Measurements from ENCODE around the gene SLITRK1.
A peak's percentile ranks its signal among the peaks of the same experiment; 100 is the strongest.

SLITRK1 gene, protein sequence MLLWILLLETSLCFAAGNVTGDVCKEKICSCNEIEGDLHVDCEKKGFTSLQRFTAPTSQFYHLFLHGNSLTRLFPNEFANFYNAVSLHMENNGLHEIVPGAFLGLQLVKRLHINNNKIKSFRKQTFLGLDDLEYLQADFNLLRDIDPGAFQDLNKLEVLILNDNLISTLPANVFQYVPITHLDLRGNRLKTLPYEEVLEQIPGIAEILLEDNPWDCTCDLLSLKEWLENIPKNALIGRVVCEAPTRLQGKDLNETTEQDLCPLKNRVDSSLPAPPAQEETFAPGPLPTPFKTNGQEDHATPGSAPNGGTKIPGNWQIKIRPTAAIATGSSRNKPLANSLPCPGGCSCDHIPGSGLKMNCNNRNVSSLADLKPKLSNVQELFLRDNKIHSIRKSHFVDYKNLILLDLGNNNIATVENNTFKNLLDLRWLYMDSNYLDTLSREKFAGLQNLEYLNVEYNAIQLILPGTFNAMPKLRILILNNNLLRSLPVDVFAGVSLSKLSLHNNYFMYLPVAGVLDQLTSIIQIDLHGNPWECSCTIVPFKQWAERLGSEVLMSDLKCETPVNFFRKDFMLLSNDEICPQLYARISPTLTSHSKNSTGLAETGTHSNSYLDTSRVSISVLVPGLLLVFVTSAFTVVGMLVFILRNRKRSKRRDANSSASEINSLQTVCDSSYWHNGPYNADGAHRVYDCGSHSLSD

DNA sequence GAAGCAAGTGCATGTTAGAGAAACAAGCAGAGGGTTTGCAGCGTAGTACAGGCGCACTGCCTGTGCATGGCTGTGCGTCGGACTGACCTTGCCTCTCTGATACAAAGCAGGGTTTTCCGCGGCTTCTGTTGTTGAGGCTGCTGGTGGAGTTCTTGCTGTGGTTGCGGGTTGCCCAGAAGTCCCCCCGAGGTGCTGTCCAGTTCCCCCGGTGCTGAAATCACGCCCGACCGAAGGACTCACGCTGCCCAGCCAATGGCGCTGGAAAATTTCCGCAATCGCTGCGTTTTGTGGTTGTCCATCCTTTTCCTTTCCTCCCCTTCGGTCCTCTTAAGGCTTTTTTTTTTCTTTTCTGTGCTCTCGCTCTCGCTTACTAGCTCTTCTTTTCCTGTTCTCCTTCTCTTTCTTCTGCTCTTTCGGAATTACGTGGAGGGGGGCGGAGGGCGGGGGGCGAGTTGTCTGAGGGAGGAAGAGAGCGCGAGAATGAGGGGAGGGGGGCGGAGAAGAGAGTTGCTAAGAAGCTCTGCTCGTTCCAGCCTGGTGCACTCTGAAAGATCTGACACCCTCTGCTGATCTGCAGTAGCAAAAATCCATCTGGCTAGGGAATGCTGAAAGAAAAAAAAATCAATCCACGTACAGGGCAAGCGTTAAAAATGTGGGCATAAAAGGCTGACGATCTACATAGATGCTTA, at the start of gene SLITRK1:
Gene SLITRK1 (minus strand): TSS at position 558 of the 689 bp plus-strand sequence. CDS start 967 bp downstream, outside the sequence.
- Histone ChIP-seq H3K36me3 (ENCODE audit: control insufficient read depth in 2 of 2, insufficient read depth in 2 of 2, low read length in 2 of 2) (no peaks in the 10 kb centered on the region), H3K27me3 (ENCODE audit: control insufficient read depth in 1 of 2, insufficient read depth in 2 of 2, low read length in 2 of 2) (peaks cover 42 to 44% of the 10 kb centered on the region in 2 donors), H3K9ac (ENCODE audit: low read length in 2 of 2) (no peak within 1 kb of the TSS), H3K27ac (ENCODE audit: low read length) (no peak within 1 kb of the TSS), H3K9me3 (ENCODE audit: control insufficient read depth in 2 of 2, low read length in 2 of 2) (no peaks in the 10 kb centered on the region), H3K4me3 (ENCODE audit: low read length in 2 of 2) (peak within 1 kb of the TSS; percentile 37 to 52), H3K4me1 (ENCODE audit: control insufficient read depth, insufficient read depth, low read length) (peaks cover 17% of the 10 kb centered on the region)

DNA sequence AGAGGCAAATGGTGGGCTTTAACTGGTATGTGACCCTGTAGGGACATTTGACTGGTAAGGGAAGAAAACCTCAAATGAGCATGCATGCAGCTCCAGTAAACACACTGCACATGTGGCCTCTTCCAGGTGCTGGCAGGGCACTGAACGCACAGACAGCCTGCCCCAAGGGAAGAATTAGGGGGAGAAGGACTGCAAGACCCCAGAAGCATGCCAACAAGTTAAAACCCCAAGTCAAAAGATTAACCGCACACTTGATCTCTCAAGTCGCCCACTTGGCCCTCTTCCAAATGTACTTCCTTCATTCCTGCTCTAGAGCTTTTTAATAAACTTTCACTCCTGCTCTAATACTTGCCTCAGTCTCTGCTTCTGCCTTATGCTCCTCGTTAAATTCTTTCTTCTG, 46.9 kb upstream of the SLITRK1 start:
- Histone ChIP-seq H3K27ac (ENCODE audit: low read length) (no peak overlapping the region), H3K36me3 (ENCODE audit: control insufficient read depth in 2 of 2, insufficient read depth in 2 of 2, low read length in 2 of 2) (no peaks in the 10 kb centered on the region), H3K4me1 (ENCODE audit: control insufficient read depth, insufficient read depth, low read length) (no peaks in the 10 kb centered on the region), H3K9ac (ENCODE audit: low read length in 2 of 2) (no peak overlapping the region), H3K27me3 (ENCODE audit: control insufficient read depth in 1 of 2, insufficient read depth in 2 of 2, low read length in 2 of 2) (no peaks in the 10 kb centered on the region), H3K4me3 (ENCODE audit: low read length in 2 of 2) (no peak overlapping the region), H3K9me3 (ENCODE audit: control insufficient read depth in 2 of 2, low read length in 2 of 2) (no peaks in the 10 kb centered on the region)

DNA sequence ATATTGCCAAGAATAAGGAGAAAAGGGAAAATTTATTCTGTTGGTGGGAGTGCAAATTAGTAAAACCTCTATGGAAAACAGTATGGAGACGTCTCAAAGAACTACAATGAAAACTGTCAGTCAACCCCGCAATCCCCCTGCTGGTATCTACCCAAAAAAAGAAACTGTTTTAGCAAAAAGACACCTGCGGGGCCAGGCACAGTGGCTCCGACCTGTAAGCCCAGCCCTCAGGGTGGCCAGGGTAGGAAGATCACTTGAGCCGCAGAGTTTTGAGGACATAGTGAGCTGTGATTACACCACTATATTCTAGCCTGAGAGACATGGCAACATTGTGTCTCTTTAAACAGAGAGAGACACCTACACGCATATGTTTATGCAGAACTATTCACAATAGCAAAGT, 37.5 kb upstream of the SLITRK1 start:
- H3K27ac ChIP-seq (ENCODE audit: low read length): no peak overlapping the region
- no peak overlapping the region for H3K4me3 ChIP-seq (ENCODE audit: low read length in 2 of 2)
- no peaks in the 10 kb centered on the region for H3K36me3 ChIP-seq (ENCODE audit: control insufficient read depth in 2 of 2, insufficient read depth in 2 of 2, low read length in 2 of 2)
- no peak overlapping the region for H3K9ac ChIP-seq (ENCODE audit: low read length in 2 of 2)
- no peaks in the 10 kb centered on the region for H3K27me3 ChIP-seq (ENCODE audit: control insufficient read depth in 1 of 2, insufficient read depth in 2 of 2, low read length in 2 of 2)
- no peaks in the 10 kb centered on the region for H3K4me1 ChIP-seq (ENCODE audit: control insufficient read depth, insufficient read depth, low read length)
- no peaks in the 10 kb centered on the region for H3K9me3 ChIP-seq (ENCODE audit: control insufficient read depth in 2 of 2, low read length in 2 of 2)

DNA sequence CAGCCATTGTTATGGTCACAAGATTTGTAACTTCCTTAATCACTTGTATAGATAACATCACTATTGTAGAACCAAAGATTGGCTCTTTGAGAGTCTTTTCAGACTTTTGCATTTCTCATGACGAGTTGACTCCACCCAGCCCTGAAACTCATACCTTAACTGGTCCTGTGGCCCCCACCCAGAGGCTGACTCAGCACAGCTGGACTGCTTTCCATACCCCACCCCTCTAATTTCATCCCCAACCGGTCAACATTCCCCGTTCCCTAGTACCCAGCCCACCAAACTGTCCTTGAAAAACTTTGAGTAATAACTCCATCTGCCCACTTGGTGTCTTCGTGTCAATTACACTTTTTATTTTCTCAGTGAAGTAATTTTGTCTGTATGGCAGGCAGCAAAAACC, 32.1 kb upstream of the SLITRK1 start:
- Histone ChIP-seq H3K9ac (ENCODE audit: low read length in 2 of 2) (no peak overlapping the region), H3K27me3 (ENCODE audit: control insufficient read depth in 1 of 2, insufficient read depth in 2 of 2, low read length in 2 of 2) (no peaks in the 10 kb centered on the region), H3K27ac (ENCODE audit: low read length) (no peak overlapping the region), H3K36me3 (ENCODE audit: control insufficient read depth in 2 of 2, insufficient read depth in 2 of 2, low read length in 2 of 2) (no peaks in the 10 kb centered on the region), H3K9me3 (ENCODE audit: control insufficient read depth in 2 of 2, low read length in 2 of 2) (no peaks in the 10 kb centered on the region), H3K4me3 (ENCODE audit: low read length in 2 of 2) (no peak overlapping the region), H3K4me1 (ENCODE audit: control insufficient read depth, insufficient read depth, low read length) (no peaks in the 10 kb centered on the region)

DNA sequence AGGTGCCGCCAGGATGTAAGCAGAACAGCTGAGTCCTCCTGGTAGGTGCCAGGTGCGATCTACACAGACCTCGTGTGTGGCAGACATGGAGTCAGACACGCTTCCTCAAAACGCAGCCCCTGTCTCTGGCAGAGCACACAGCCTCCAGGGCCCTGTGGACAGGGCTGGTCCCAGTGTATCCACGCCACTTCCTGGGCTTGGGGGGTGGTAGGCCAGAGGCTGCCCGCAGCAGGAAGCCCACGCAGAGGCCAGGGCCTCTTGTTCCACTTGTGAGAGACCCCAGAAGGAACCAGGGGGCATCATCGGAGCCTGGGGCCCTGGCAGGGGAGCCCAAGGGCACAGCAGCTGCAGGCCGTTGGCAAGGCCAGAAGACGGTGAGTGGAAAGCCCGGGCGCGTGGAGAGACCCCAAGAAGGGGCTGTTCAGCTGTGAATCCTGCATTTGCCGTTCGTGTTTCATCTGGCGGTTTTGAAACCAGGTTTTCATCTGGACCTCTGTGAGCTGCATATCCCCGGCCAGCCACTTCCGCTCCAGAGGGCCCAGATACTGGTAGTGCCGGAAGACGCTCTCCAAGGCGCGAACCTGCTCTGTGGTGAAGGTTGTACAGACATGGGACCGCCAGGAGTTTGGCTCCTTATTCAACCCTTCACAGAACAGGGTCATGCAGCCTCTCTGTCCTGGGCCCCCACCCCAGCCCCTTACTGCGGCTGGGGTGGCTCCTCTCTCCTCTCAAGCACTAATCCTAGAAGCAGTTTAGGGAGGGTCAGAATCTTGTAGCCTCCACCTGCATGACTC, 25.1 kb upstream of the SLITRK1 start:
- no peak overlapping the region for H3K4me3 ChIP-seq (ENCODE audit: low read length in 2 of 2)
- H3K9me3 ChIP-seq (ENCODE audit: control insufficient read depth in 2 of 2, low read length in 2 of 2): no peaks in the 10 kb centered on the region
- no peaks in the 10 kb centered on the region for H3K27me3 ChIP-seq (ENCODE audit: control insufficient read depth in 1 of 2, insufficient read depth in 2 of 2, low read length in 2 of 2)
- no peaks in the 10 kb centered on the region for H3K4me1 ChIP-seq (ENCODE audit: control insufficient read depth, insufficient read depth, low read length)
- H3K27ac ChIP-seq (ENCODE audit: low read length): no peak overlapping the region
- H3K9ac ChIP-seq (ENCODE audit: low read length in 2 of 2): no peak overlapping the region
- H3K36me3 ChIP-seq (ENCODE audit: control insufficient read depth in 2 of 2, insufficient read depth in 2 of 2, low read length in 2 of 2): no peaks in the 10 kb centered on the region

DNA sequence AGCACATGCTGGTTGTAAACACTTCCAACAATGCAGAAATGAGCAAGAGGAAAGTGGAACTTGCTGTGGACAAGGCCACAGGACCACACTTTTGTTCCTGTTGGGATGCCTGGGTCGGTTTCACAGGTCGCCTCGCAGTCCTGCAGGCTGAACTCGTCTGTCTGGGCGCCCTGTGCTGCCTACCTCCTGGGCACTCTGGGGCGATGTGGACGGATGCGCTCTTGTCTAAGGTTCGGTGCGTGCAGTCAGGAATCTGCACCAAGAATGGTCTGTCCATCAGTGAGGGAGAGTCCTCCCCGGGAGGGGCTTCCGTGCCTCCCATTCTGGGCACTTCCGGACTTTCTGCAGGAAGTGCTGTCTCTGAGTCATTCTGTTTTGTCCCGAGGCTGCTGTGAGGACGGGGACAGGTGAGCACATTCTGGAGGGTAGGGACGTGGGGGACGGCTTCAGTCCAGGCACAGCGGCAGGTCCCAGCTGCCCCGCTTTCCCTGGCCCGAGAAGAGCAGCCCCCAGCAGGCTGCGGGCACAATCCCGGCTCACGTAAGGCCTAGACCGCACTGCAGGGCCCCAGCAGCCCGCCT, 24.1 kb upstream of the SLITRK1 start:
- Histone ChIP-seq H3K4me3 (ENCODE audit: low read length in 2 of 2) (no peak overlapping the region), H3K27ac (ENCODE audit: low read length) (no peak overlapping the region), H3K9ac (ENCODE audit: low read length in 2 of 2) (no peak overlapping the region), H3K4me1 (ENCODE audit: control insufficient read depth, insufficient read depth, low read length) (no peaks in the 10 kb centered on the region), H3K36me3 (ENCODE audit: control insufficient read depth in 2 of 2, insufficient read depth in 2 of 2, low read length in 2 of 2) (no peaks in the 10 kb centered on the region), H3K27me3 (ENCODE audit: control insufficient read depth in 1 of 2, insufficient read depth in 2 of 2, low read length in 2 of 2) (no peaks in the 10 kb centered on the region), H3K9me3 (ENCODE audit: control insufficient read depth in 2 of 2, low read length in 2 of 2) (no peaks in the 10 kb centered on the region)

DNA sequence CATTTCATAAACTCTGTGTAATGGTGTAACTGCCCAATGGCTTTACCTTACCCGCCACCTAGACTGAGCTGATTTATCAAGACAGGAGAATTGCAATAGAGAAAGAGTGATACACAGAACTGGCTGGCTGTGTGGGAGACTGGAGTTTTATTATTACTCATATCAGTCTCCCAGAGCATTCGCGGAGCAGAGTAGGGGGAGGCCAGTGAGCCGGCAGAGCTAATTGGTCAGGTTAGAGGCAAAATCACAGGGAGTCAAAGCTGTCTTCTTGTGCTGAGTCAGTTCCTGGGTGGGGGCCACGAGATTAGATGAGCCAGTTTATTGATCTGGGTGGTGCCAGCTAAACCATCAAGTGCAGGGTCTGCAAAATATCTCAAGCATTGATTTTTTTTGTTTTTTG, 23.4 kb upstream of the SLITRK1 start:
- Histone ChIP-seq H3K27ac (ENCODE audit: low read length) (no peak overlapping the region), H3K4me1 (ENCODE audit: control insufficient read depth, insufficient read depth, low read length) (no peaks in the 10 kb centered on the region), H3K4me3 (ENCODE audit: low read length in 2 of 2) (no peak overlapping the region), H3K9ac (ENCODE audit: low read length in 2 of 2) (no peak overlapping the region), H3K36me3 (ENCODE audit: control insufficient read depth in 2 of 2, insufficient read depth in 2 of 2, low read length in 2 of 2) (no peaks in the 10 kb centered on the region), H3K27me3 (ENCODE audit: control insufficient read depth in 1 of 2, insufficient read depth in 2 of 2, low read length in 2 of 2) (no peaks in the 10 kb centered on the region), H3K9me3 (ENCODE audit: control insufficient read depth in 2 of 2, low read length in 2 of 2) (no peaks in the 10 kb centered on the region)

DNA sequence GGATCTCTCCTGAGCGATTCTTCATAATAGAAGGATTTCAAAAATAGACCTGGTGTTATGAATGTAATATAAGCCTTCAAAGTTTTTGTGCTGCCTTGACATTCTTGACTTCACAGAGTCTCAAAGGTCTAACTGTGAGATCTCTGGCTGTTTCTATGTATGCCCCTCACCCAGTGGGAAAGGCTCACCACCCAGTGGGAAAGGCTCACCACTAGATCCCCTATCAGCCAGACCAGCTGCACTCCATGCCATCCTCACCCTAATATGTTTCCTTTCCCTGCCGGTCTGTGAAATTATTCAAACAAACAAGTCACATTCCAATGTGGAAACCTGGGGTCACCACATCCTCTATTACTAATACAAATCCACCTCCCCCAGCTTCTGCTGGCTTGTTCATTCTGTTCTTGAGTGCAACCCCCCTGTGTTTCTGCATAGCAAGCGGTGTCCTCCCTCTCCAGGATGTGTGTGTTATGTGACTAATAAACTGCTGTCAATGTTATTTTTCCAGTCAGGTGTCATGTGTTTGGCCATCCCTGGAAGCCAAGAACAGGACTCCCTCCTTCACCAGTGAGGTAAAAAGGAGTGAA, 13.8 kb upstream of the SLITRK1 start:
- Histone ChIP-seq H3K27me3 (ENCODE audit: control insufficient read depth in 1 of 2, insufficient read depth in 2 of 2, low read length in 2 of 2) (no peaks in the 10 kb centered on the region), H3K4me3 (ENCODE audit: low read length in 2 of 2) (no peak overlapping the region), H3K36me3 (ENCODE audit: control insufficient read depth in 2 of 2, insufficient read depth in 2 of 2, low read length in 2 of 2) (no peaks in the 10 kb centered on the region), H3K27ac (ENCODE audit: low read length) (no peak overlapping the region), H3K9ac (ENCODE audit: low read length in 2 of 2) (no peak overlapping the region), H3K9me3 (ENCODE audit: control insufficient read depth in 2 of 2, low read length in 2 of 2) (no peaks in the 10 kb centered on the region), H3K4me1 (ENCODE audit: control insufficient read depth, insufficient read depth, low read length) (no peaks in the 10 kb centered on the region)

DNA sequence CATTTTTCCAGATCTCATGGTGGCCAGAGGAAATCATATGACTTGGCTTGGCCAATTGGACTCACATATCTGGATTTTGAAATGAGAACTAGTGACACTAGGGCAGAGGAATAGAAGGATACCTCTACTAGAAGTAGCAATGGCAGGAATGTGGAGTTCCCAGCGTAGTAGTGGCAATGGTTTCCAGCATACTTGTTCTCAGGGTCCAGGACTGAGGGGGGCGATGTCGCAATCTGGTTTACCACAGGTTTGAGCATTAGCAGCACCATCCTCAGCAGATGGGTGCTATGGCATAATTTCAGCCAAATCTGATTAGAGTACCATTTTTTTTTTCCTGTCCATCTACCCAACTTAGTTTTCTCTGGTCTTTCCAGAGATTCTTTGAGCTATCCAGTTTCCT, 8.1 kb upstream of the SLITRK1 start:
- no peak overlapping the region for H3K4me3 ChIP-seq (ENCODE audit: low read length in 2 of 2)
- H3K27me3 ChIP-seq (ENCODE audit: control insufficient read depth in 1 of 2, insufficient read depth in 2 of 2, low read length in 2 of 2): no peaks in the 10 kb centered on the region
- no peaks in the 10 kb centered on the region for H3K36me3 ChIP-seq (ENCODE audit: control insufficient read depth in 2 of 2, insufficient read depth in 2 of 2, low read length in 2 of 2)
- no peak overlapping the region for H3K27ac ChIP-seq (ENCODE audit: low read length)
- no peaks in the 10 kb centered on the region for H3K4me1 ChIP-seq (ENCODE audit: control insufficient read depth, insufficient read depth, low read length)
- H3K9ac ChIP-seq (ENCODE audit: low read length in 2 of 2): no peak overlapping the region
- no peaks in the 10 kb centered on the region for H3K9me3 ChIP-seq (ENCODE audit: control insufficient read depth in 2 of 2, low read length in 2 of 2)

DNA sequence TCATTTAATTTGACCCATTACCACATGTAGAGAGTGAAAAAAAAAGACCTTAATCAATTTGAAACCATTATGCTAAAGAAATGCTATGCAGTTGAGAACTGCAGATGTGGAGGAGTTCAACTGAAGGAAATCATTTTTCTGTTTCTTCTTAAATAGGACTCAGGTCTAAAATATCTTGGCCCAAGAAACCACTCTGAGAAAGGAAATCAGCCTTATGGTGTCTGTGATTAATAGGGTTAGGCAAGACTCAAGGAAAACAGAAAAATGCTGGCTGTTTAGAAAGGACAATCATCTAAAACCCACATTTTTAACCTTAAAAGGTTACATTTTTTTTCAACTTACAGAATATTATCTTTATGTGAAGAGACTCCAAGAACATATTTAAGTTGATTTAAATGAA, 1.9 kb upstream of the SLITRK1 start:
- Histone ChIP-seq H3K27ac (ENCODE audit: low read length) (no peak overlapping the region), H3K36me3 (ENCODE audit: control insufficient read depth in 2 of 2, insufficient read depth in 2 of 2, low read length in 2 of 2) (no peaks in the 10 kb centered on the region), H3K9me3 (ENCODE audit: control insufficient read depth in 2 of 2, low read length in 2 of 2) (no peaks in the 10 kb centered on the region), H3K9ac (ENCODE audit: low read length in 2 of 2) (no peak overlapping the region), H3K4me1 (ENCODE audit: control insufficient read depth, insufficient read depth, low read length) (peaks cover 14% of the 10 kb centered on the region), H3K27me3 (ENCODE audit: control insufficient read depth in 1 of 2, insufficient read depth in 2 of 2, low read length in 2 of 2) (peaks cover 35 to 37% of the 10 kb centered on the region in 2 donors), H3K4me3 (ENCODE audit: low read length in 2 of 2) (no peak overlapping the region)
